ENCODE data around the gene CNTNAP2.

Gene CNTNAP2

DNA sequence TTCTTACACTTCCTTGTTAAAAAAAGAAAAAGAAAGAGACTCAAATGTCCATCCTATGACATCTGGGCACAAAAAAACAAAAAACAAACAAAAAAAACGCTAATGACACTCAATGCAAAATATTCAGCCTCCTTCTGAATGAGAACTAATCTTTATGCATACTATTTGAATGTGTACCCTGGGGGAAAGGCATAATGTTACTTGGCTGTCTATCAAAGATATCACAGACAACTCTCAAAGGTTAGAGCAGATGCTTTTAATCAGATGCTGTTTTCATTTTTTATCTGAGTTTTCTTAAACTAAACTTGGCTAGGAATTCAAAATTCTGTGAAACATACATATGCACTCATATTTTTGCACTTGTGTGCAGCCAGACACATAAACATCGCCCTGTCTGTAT lies 745.8 kb downstream of the CNTNAP2 start:
- TF ChIP-seq CTCF (IDR thresholded peaks at IDR 0.05; ENCODE audit: low read depth, low read length, missing control alignments): no peak
- no peak overlapping the region for H3K4me3 ChIP-seq (replicated peaks; ENCODE audit: low read depth, low read length)
- DNase-seq (ENCODE audit: extremely low read depth, low read depth): no peak

- no peak overlapping the region for H3K4me3 ChIP-seq (replicated peaks; ENCODE audit: low read depth, low read length)
- DNase-seq (ENCODE audit: extremely low read depth, low read depth): no peak
- TF ChIP-seq CTCF (IDR thresholded peaks at IDR 0.05; ENCODE audit: low read depth, low read length, missing control alignments): no peak
Observed at GRCh38 chr7:146864644-146865043, 748.0 kb downstream of the CNTNAP2 start.

GRCh38 chr7:146865696-146866095 lies 749.1 kb downstream of the CNTNAP2 start:
- no peak for TF ChIP-seq CTCF (IDR thresholded peaks at IDR 0.05; ENCODE audit: low read depth, low read length, missing control alignments)
- H3K4me3 ChIP-seq (replicated peaks; ENCODE audit: low read depth, low read length): no peak overlapping the region

GRCh38 chr7:146874722-146875121 lies 758.1 kb downstream of the CNTNAP2 start:
- DNase-seq (ENCODE audit: extremely low read depth, low read depth): no peak
- TF ChIP-seq CTCF (IDR thresholded peaks at IDR 0.05; ENCODE audit: low read depth, low read length, missing control alignments): no peak
- H3K4me3 ChIP-seq (replicated peaks; ENCODE audit: low read depth, low read length): no peak overlapping the region

More at GRCh38 chr7:146865696-146866095, 749.1 kb downstream of the CNTNAP2 start:
- no peak for DNase-seq (ENCODE audit: extremely low read depth, low read depth)

GRCh38 chr7:146875237-146875785 lies 758.7 kb downstream of the CNTNAP2 start:
- no peak for TF ChIP-seq CTCF (IDR thresholded peaks at IDR 0.05; ENCODE audit: low read depth, low read length, missing control alignments)
- no peak overlapping the region for H3K4me3 ChIP-seq (replicated peaks; ENCODE audit: low read depth, low read length)
- DNase-seq (ENCODE audit: extremely low read depth, low read depth): no peak

- no peak overlapping the region for H3K4me3 ChIP-seq (replicated peaks; ENCODE audit: low read depth, low read length)
- DNase-seq (ENCODE audit: extremely low read depth, low read depth): no peak
- TF ChIP-seq CTCF (IDR thresholded peaks at IDR 0.05; ENCODE audit: low read depth, low read length, missing control alignments): no peak
Observed at GRCh38 chr7:146875981-146876380, 759.4 kb downstream of the CNTNAP2 start.

DNA sequence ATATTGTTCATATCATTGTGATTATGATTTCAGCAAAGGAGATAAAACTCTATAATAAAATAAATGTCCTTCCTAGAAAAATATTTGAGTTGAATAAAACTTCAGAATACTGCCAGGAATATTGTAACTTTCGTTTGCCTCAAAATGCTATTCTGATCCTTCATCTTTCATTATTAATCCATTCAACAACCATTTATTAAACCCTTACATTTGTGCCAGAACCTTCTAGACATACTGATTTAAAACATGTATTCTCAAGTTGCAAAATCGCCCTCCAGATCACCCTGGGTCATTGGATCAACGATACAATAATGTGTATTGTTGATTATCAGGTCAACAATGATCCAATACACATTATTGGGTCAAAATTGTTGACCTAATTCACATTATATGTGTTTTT lies 759.8 kb downstream of the CNTNAP2 start:
- no peak for TF ChIP-seq CTCF (IDR thresholded peaks at IDR 0.05; ENCODE audit: low read depth, low read length, missing control alignments)
- DNase-seq (ENCODE audit: extremely low read depth, low read depth): no peak
- H3K4me3 ChIP-seq (replicated peaks; ENCODE audit: low read depth, low read length): no peak overlapping the region
